Measurements from ENCODE around the gene SLC43A2. TPM values are rescaled to one million over a fixed set of nuclear protein-coding genes. Genes with fewer than 3 reads are reported as not detected.

Gene SLC43A2
- total RNA-seq, 2 donors from 2014 or later = 9.6 to 22.4 TPM

GRCh38 chr17:1592751-1593629 lies 35.6 kb downstream of the SLC43A2 start:
- Histone ChIP-seq H3K36me3 (replicated peaks in 1 of 2; ENCODE audit: insufficient read depth in 1 of 2, low read depth in 2 of 2) (no peaks in the 10 kb centered on the region), H3K4me3 (no peak overlapping the region), H3K9me3 (no peaks in the 10 kb centered on the region), H3K27me3 (no peaks in the 10 kb centered on the region), H3K4me1 (peaks cover 15% of the 10 kb centered on the region), H3K27ac (no peak overlapping the region)
- intact Hi-C loops (cut with DNase I) = no loop called here
- ATAC-seq (no peak), DNase-seq (no peak)
- 62 to 76% methylated on average over 23 to 24 of the region's 25 CpGs for WGBS, 2 donors
- TF ChIP-seq, protein P1, sequence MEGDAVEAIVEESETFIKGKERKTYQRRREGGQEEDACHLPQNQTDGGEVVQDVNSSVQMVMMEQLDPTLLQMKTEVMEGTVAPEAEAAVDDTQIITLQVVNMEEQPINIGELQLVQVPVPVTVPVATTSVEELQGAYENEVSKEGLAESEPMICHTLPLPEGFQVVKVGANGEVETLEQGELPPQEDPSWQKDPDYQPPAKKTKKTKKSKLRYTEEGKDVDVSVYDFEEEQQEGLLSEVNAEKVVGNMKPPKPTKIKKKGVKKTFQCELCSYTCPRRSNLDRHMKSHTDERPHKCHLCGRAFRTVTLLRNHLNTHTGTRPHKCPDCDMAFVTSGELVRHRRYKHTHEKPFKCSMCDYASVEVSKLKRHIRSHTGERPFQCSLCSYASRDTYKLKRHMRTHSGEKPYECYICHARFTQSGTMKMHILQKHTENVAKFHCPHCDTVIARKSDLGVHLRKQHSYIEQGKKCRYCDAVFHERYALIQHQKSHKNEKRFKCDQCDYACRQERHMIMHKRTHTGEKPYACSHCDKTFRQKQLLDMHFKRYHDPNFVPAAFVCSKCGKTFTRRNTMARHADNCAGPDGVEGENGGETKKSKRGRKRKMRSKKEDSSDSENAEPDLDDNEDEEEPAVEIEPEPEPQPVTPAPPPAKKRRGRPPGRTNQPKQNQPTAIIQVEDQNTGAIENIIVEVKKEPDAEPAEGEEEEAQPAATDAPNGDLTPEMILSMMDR (IDR thresholded peaks at IDR 0.05) = no peak
- no peak for TF ChIP-seq POLR2A (IDR thresholded peaks at IDR 0.05)

- WGBS, 2 donors = 91 to 100% methylated on average over 12 to 35 of the region's 40 CpGs
- intact Hi-C loops (cut with DNase I) = no loop called here
Measured at GRCh38 chr17:1591474-1592090, 37.1 kb downstream of the SLC43A2 start.

DNA sequence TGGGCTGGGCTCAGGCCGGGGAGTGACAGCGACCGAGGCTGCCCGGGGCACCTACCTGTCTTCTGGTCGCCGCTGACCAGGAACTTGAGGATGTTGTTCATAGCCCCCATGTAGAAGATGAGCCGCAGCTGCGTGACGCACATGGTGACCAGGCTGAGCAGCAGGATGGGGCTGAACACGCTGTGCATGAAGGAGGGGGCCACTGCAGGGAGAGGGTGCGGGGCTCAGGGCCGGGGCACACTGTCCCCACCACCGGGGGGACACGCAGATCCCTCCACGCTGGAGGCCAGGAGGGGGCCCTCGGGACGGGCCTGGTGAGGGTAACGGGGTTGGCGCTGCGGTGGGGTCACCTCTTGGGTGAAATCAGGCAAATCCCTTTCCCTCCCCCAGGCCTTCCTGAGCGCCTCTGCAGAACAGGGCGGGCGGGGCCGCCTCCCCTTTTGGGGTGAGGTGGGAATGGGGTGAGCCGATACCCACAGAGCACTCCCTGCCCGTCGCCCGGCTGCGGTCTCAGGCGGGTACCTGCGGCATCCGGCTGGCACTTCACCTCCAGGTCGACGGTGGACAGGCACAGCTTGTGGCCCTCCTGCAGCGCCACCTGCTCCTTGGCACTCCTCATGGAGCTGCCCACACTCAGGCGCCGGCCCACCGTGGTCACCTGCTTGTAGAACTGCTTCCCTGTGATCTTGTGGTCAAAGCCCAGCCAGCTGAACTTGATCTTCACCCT lies 37.7 kb downstream of the SLC43A2 start:
- intact Hi-C loops (cut with DNase I) = no loop called here
- peak overlapping the region in 2 of 4 donors; percentile 32 to 55 for H3K27ac ChIP-seq
- H3K9me3 ChIP-seq = no peaks in the 10 kb centered on the region
- peaks cover 7% of the 10 kb centered on the region for H3K4me1 ChIP-seq
- TF ChIP-seq, protein P1 (IDR thresholded peaks at IDR 0.05) = no peak
- TF ChIP-seq POLR2A (IDR thresholded peaks at IDR 0.05) = no peak
- H3K4me3 ChIP-seq = no peak overlapping the region
- H3K27me3 ChIP-seq = no peaks in the 10 kb centered on the region
- DNase-seq (no peak), ATAC-seq (no peak)
- no peaks in the 10 kb centered on the region for H3K36me3 ChIP-seq (replicated peaks in 1 of 2; ENCODE audit: insufficient read depth in 1 of 2, low read depth in 2 of 2)
- 88 to 94% methylated on average over 3 to 35 of the region's 38 CpGs for WGBS, 2 donors

More at GRCh38 chr17:1591474-1592090, 37.1 kb downstream of the SLC43A2 start:
- Histone ChIP-seq H3K27me3 (no peaks in the 10 kb centered on the region), H3K27ac (no peak overlapping the region), H3K4me1 (peaks cover 7% of the 10 kb centered on the region), H3K9me3 (no peaks in the 10 kb centered on the region), H3K4me3 (no peak overlapping the region), H3K36me3 (replicated peaks in 1 of 2; ENCODE audit: insufficient read depth in 1 of 2, low read depth in 2 of 2) (no peaks in the 10 kb centered on the region)
- DNase-seq = no peak
- ATAC-seq = no peak
- TF ChIP-seq, protein P1 (IDR thresholded peaks at IDR 0.05) = no peak

DNA sequence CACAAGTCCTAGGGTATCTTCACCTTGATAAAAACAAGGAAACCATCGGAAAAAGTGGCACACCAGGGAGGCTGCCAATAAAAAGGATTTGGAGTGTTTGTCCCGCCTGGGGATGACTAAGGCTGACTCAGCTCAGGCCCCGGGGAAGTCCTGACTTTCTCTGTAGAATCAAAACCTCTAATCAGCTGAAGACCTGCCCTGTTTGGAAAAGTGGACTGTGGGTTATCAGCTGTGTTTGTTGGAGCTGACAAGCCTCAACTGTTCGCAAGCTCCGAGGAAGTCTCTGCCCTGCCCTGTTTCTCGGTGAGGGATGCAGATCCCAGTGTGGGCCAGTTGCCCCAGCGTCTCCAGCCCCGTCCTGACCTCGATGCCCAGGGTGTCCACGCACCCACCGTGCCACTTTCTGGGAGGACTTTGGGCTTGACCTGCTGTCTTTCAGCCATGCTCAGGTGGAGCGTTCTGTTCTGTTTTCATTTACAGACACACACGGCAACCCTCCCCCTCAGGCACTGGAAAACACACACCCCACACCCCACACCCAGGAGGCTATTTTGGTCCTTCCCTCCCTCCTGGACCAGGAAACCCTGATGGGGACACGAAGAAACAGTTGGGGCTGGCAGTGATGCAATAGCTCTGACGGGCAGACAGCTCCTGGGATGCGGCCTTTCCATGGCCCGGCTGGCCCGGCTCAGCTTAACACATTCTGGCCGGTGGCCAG lies 38.4 kb downstream of the SLC43A2 start:
- TF ChIP-seq, protein P1 (IDR thresholded peaks at IDR 0.05) = no peak
- no peak for TF ChIP-seq POLR2A (IDR thresholded peaks at IDR 0.05)
- Histone ChIP-seq H3K4me1 (peaks cover 7% of the 10 kb centered on the region), H3K36me3 (replicated peaks in 1 of 2; ENCODE audit: insufficient read depth in 1 of 2, low read depth in 2 of 2) (no peaks in the 10 kb centered on the region), H3K9me3 (no peaks in the 10 kb centered on the region), H3K27me3 (no peaks in the 10 kb centered on the region), H3K4me3 (no peak overlapping the region), H3K27ac (peak overlapping the region in 2 of 4 donors; percentile 55 to 59)
- ATAC-seq = peak; percentile 66
- intact Hi-C loops (cut with DNase I) = no loop called here
- WGBS, 2 donors = 54 to 57% methylated on average over 18 of the region's 19 CpGs
- DNase-seq = peak in 3 of 4 donors; percentile 24 to 66 (median 56)

All from body of pancreas (tissue), 4 donors.